ENCODE measurements around the gene MARVELD1. TPM values are rescaled to one million over a fixed set of nuclear protein-coding genes. Genes with fewer than 3 reads are reported as not detected.

MARVELD1 gene
- total and polyA plus RNA-seq, 2 of the 8 experiments (the other 6 are each of a cell fraction or from before 2014, with no cell fraction given) = 28.1 to 37.3 TPM

- TF ChIP-seq RXRA (IDR thresholded peaks at IDR 0.05; ENCODE audit: insufficient read depth, low read depth, low read length) = no peak
- TF ChIP-seq POLR2A (IDR thresholded peaks at IDR 0.05; ENCODE audit: control extremely low read depth in 1 of 2, low read depth in 2 of 2, low read length in 2 of 2) = no peak
- no peak for TF ChIP-seq TAF1 (IDR thresholded peaks at IDR 0.05; ENCODE audit: low read depth, low read length)
These were observed 4.1 kb downstream of the MARVELD1 start (continued) for GRCh38 chr10:97717627-97718026.
